ENCODE results near the gene NUDT22.
A peak's percentile ranks its signal among the peaks of the same experiment; 100 is the strongest.

Gene NUDT22

GRCh38 chr11:64225608-64226506 is at the start of gene NUDT22, which contains the start of gene TRPT1:
Gene NUDT22, plus strand, starts transcription at chr11:64226274. Its CDS starts 379 bp downstream, at chr11:64226653.
Gene TRPT1, minus strand, starts transcription at chr11:64226186. Its CDS starts 326 bp downstream, at chr11:64225860.
- TF ChIP-seq CTCF (IDR thresholded peaks at IDR 0.05; ENCODE audit: insufficient read depth, low read length, poor library complexity, severe bottlenecking) (peak; percentile 8), EZH2phosphoT487 (conservative IDR thresholded peaks at IDR 0.05; ENCODE audit: low read length) (no peak)
- H3K27ac ChIP-seq (ENCODE audit: low read depth, low read length), result peak within 1 kb of the TSS; percentile 88
- no peaks in the 10 kb centered on the region; the same call in 1 of the 2 replicates for H3K79me2 ChIP-seq (ENCODE audit: insufficient read depth, low read length)

GRCh38 chr11:64176751-64177150 is 49.3 kb upstream of the NUDT22 start:
- H3K4me2 ChIP-seq (ENCODE audit: low read depth, low read length, poor library complexity, severe bottlenecking), result no peak overlapping the region

More at GRCh38 chr11:64225608-64226506, at the start of gene NUDT22, which contains the start of gene TRPT1:
- Histone ChIP-seq H3K36me3 (ENCODE audit: low read length) (no peaks in the 10 kb centered on the region), H3K9ac (ENCODE audit: low read length) (peak within 1 kb of the TSS; percentile 94), H3K9me2 (replicated peaks; ENCODE audit: insufficient read depth, low read length) (no peaks in the 10 kb centered on the region), H4K20me1 (ENCODE audit: low read depth, low read length) (no peaks in the 10 kb centered on the region), H3K27me3 (ENCODE audit: low read length) (no peaks in the 10 kb centered on the region), H3F3A (ENCODE audit: insufficient read depth) (peaks cover 41% of the 10 kb centered on the region), H3K4me2 (ENCODE audit: low read depth, low read length, poor library complexity, severe bottlenecking) (peak within 1 kb of the TSS; percentile 87), H3K9me3 (ENCODE audit: insufficient read depth, low read length) (no peaks in the 10 kb centered on the region), H2AFZ (ENCODE audit: low read depth, low read length, severe bottlenecking) (peak within 1 kb of the TSS; percentile 55), H3K4me3 (ENCODE audit: insufficient read depth, low read length, poor library complexity, severe bottlenecking) (peak within 1 kb of the TSS; percentile 83)

GRCh38 chr11:64178203-64178602 is 47.9 kb upstream of the NUDT22 start:
- no peaks in the 10 kb centered on the region for H3K9me2 ChIP-seq (replicated peaks; ENCODE audit: insufficient read depth, low read length)
- no peak overlapping the region for H3K4me3 ChIP-seq (ENCODE audit: insufficient read depth, low read length, poor library complexity, severe bottlenecking)
- no peak overlapping the region for H3K9ac ChIP-seq (ENCODE audit: low read length)
- no peak overlapping the region for H3K4me2 ChIP-seq (ENCODE audit: low read depth, low read length, poor library complexity, severe bottlenecking)
- no peaks in the 10 kb centered on the region for H3K27me3 ChIP-seq (ENCODE audit: low read length)
- H4K20me1 ChIP-seq (ENCODE audit: low read depth, low read length), result no peaks in the 10 kb centered on the region
- H3K36me3 ChIP-seq (ENCODE audit: low read length), result no peaks in the 10 kb centered on the region
- no peak overlapping the region for H3K27ac ChIP-seq (ENCODE audit: low read depth, low read length)
- no peak overlapping the region for H2AFZ ChIP-seq (ENCODE audit: low read depth, low read length, severe bottlenecking)
- no peaks in the 10 kb centered on the region for H3K79me2 ChIP-seq (ENCODE audit: insufficient read depth, low read length)
- 0 out of 2 replicates have a peak, but pooled peaks cover 5% of the 10 kb centered on the region for H3F3A ChIP-seq (ENCODE audit: insufficient read depth)
- TF ChIP-seq EZH2phosphoT487 (conservative IDR thresholded peaks at IDR 0.05; ENCODE audit: low read length) (no peak), CTCF (IDR thresholded peaks at IDR 0.05; ENCODE audit: insufficient read depth, low read length, poor library complexity, severe bottlenecking) (no peak)
- no peaks in the 10 kb centered on the region for H3K9me3 ChIP-seq (ENCODE audit: insufficient read depth, low read length)

More at GRCh38 chr11:64176751-64177150, 49.3 kb upstream of the NUDT22 start:
- Histone ChIP-seq H4K20me1 (ENCODE audit: low read depth, low read length) (no peaks in the 10 kb centered on the region), H3K27ac (ENCODE audit: low read depth, low read length) (no peak overlapping the region), H3K79me2 (ENCODE audit: insufficient read depth, low read length) (no peaks in the 10 kb centered on the region), H3K27me3 (ENCODE audit: low read length) (no peaks in the 10 kb centered on the region), H3F3A (ENCODE audit: insufficient read depth) (0 out of 2 replicates have a peak, but pooled peaks cover 1% of the 10 kb centered on the region), H3K9me2 (replicated peaks; ENCODE audit: insufficient read depth, low read length) (no peaks in the 10 kb centered on the region), H3K4me3 (ENCODE audit: insufficient read depth, low read length, poor library complexity, severe bottlenecking) (no peak overlapping the region), H2AFZ (ENCODE audit: low read depth, low read length, severe bottlenecking) (no peak overlapping the region), H3K9me3 (ENCODE audit: insufficient read depth, low read length) (no peaks in the 10 kb centered on the region), H3K9ac (ENCODE audit: low read length) (no peak overlapping the region), H3K36me3 (ENCODE audit: low read length) (no peaks in the 10 kb centered on the region)
- TF ChIP-seq CTCF (IDR thresholded peaks at IDR 0.05; ENCODE audit: insufficient read depth, low read length, poor library complexity, severe bottlenecking) (no peak), EZH2phosphoT487 (conservative IDR thresholded peaks at IDR 0.05; ENCODE audit: low read length) (no peak)
